Breast epithelium (tissue), 4 donors: ENCODE results near the gene EP400. TPM values are rescaled to one million over a fixed set of nuclear protein-coding genes. Genes with fewer than 3 reads are reported as not detected.

Source experiments
- DNase-seq, 2 donors: peaks; one replicate each; pipeline ENCODE4 v3.0.0-alpha.2; 2019; ENCODE audit warnings: low spot score in 2 of 2
- H3K27ac ChIP-seq, 2 donors: fragments of 200-600 bp; sonication (generic) in 1 of 2; one replicate each; pipeline ENCODE4 v1.5.1; 2016 to 2019; ENCODE audit warnings: mild to moderate bottlenecking in 1 of 2
- H3K27me3 ChIP-seq, 2 donors: fragments of 200-600 bp; sonication (generic) in 1 of 2; one replicate each; pipeline versions ENCODE4 v1.5.1 to v1.6.0; 2017 to 2019; ENCODE audit warnings: control low read depth in 1 of 2, mild to moderate bottlenecking in 1 of 2
- H3K36me3 ChIP-seq: fragments of 200-600 bp; one replicate; pipeline ENCODE4 v1.5.1; 2019
- H3K4me1 ChIP-seq, 2 donors: fragments of 200-600 bp; sonication (generic); one replicate each; pipeline ENCODE4 v1.5.1; 2016 to 2019; ENCODE audit warnings: control low read depth in 1 of 2
- H3K4me3 ChIP-seq, 3 donors: fragments of 200-600 bp; sonication (generic); 1 replicate in 2 of 3; 2 replicates in 1 of 3; pipeline ENCODE4 v1.5.1; 2016 to 2019; ENCODE audit warnings: mild to moderate bottlenecking in 3 of 3, moderate library complexity in 2 of 3
- H3K9me3 ChIP-seq, 2 donors: fragments of 200-600 bp; sonication (generic) in 1 of 2; one replicate each; pipeline ENCODE4 v1.5.1; 2016 to 2019; ENCODE audit warnings: control low read depth in 1 of 2
- POLR2A ChIP-seq: fragments of 450-650 bp; IDR thresholded peaks from one replicate; pipeline ENCODE4 v1.6.1; 2016; ENCODE audit warnings: antibody characterized with exemption, mild to moderate bottlenecking, moderate library complexity
- POLR2AphosphoS5 ChIP-seq, 3 donors: sonication (generic); formaldehyde crosslinking; IDR thresholded peaks; one replicate each; pipeline ENCODE4 v1.6.1; 2017; ENCODE audit warnings: antibody characterized with exemption in 3 of 3
- intact Hi-C: fragments of 100-400 bp; cut with DNase I; formaldehyde crosslinking; loops from one replicate; pipeline ENCODE4 v1.15.1; 2023; ENCODE audit warnings: low total_unique reads
- total RNA-seq, 3 donors: library from RNA; depleted of rRNA; stranded (reverse); fragments of >200 nt; gene quantifications; one replicate each; pipeline ENCODE4 v1.1.0, GENCODE V29; 2016
- TF ChIP-seq, protein P1 (sequence below), 3 donors: fragments of 450-650 bp; IDR thresholded peaks; one replicate each; pipeline ENCODE4 v1.5.1; 2016 to 2017; ENCODE audit warnings: antibody characterized with exemption in 3 of 3, mild to moderate bottlenecking in 3 of 3, moderate library complexity in 3 of 3

EP400 gene
- total RNA-seq, 3 donors from 2014 or later, result 20.3 to 27.2 (median 24.4) TPM

DNA sequence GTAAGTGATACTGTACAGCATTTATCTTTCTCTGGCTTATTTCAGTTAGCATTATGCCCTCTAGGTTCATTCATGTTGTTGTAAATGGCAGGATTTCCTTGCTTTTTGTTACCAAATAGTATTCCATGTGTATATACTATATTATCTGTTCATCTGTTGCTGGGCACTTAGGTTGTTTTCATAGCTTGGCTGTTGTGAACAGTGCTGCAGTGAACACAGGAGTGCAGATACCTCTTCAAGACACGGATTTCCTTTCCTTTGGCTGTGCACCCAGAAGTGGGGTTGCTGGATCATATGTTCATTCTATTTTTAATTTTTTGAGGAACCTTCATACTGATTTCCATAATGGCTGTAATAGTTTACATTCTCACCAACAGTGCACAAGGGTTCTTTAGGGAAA, 21.5 kb downstream of the EP400 start:
- no peaks in the 10 kb centered on the region for H3K36me3 ChIP-seq
- no peaks in the 10 kb centered on the region for H3K4me1 ChIP-seq
- H3K27me3 ChIP-seq, result no peaks in the 10 kb centered on the region
- H3K4me3 ChIP-seq, result no peak overlapping the region
- intact Hi-C loops, result no loop called here
- no peak overlapping the region for H3K27ac ChIP-seq
- DNase-seq, result no peak
- TF ChIP-seq, protein P1, sequence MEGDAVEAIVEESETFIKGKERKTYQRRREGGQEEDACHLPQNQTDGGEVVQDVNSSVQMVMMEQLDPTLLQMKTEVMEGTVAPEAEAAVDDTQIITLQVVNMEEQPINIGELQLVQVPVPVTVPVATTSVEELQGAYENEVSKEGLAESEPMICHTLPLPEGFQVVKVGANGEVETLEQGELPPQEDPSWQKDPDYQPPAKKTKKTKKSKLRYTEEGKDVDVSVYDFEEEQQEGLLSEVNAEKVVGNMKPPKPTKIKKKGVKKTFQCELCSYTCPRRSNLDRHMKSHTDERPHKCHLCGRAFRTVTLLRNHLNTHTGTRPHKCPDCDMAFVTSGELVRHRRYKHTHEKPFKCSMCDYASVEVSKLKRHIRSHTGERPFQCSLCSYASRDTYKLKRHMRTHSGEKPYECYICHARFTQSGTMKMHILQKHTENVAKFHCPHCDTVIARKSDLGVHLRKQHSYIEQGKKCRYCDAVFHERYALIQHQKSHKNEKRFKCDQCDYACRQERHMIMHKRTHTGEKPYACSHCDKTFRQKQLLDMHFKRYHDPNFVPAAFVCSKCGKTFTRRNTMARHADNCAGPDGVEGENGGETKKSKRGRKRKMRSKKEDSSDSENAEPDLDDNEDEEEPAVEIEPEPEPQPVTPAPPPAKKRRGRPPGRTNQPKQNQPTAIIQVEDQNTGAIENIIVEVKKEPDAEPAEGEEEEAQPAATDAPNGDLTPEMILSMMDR (IDR thresholded peaks at IDR 0.05), result no peak
- H3K9me3 ChIP-seq, result no peaks in the 10 kb centered on the region

DNA sequence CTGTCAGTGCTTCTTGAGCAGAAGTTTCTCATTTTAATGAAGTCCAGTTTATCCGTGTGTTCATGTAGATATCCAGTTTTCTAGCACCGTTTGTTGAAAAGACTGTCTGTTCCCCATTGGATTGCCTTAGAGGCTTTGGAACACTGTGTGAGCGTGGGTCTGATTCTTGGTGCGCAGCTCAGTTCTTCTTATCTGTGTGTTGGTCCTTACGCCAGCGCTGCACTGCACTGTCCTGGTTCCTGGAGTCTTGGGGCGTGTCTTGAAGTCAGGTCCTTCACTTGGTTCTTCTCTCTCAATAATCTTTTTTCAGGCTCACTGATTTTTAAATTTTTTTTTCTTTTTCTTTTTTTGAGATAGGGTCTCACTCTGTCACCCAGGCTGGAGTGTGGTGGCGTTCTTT, 25.5 kb downstream of the EP400 start:
- no peak overlapping the region for H3K4me3 ChIP-seq
- DNase-seq, result no peak

DNA sequence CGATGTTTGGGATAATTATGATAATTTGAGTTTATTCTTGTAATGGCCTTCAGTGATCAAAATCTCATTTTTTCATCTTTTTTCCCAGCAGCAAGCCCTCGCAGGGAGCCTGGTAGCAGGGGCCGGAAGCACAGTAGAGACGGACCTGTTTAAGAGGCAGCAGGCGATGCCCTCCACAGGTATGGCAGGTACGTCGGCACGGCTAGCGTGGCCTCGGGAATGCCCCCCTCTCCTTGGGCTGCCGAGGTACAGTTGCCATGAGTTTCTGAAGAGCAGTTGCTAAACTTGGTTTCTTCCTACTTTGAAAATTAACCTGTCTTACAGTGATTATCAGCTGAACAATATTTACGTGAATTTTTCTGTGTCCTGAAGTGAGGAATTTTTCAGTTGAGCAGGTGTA, 29.9 kb downstream of the EP400 start:
- no peak for DNase-seq
- H3K4me1 ChIP-seq, result no peaks in the 10 kb centered on the region
- no peaks in the 10 kb centered on the region for H3K27me3 ChIP-seq
- no peaks in the 10 kb centered on the region for H3K36me3 ChIP-seq
- H3K4me3 ChIP-seq, result no peak overlapping the region
- no peak overlapping the region for H3K27ac ChIP-seq
- intact Hi-C loops, result no loop called here
- no peaks in the 10 kb centered on the region for H3K9me3 ChIP-seq
- TF ChIP-seq POLR2AphosphoS5 (IDR thresholded peaks at IDR 0.05), result no peak
- no peak for TF ChIP-seq POLR2A
- TF ChIP-seq, protein P1 (IDR thresholded peaks at IDR 0.05), result no peak

More for the DNA sequence above, 25.5 kb downstream of the EP400 start:
- TF ChIP-seq, protein P1 (IDR thresholded peaks at IDR 0.05), result no peak
- TF ChIP-seq POLR2AphosphoS5 (IDR thresholded peaks at IDR 0.05), result no peak
- no peak overlapping the region for H3K27ac ChIP-seq
- intact Hi-C loops, result no loop called here
- no peaks in the 10 kb centered on the region for H3K27me3 ChIP-seq
- H3K36me3 ChIP-seq, result no peaks in the 10 kb centered on the region
- no peaks in the 10 kb centered on the region for H3K9me3 ChIP-seq
- no peaks in the 10 kb centered on the region for H3K4me1 ChIP-seq

DNA sequence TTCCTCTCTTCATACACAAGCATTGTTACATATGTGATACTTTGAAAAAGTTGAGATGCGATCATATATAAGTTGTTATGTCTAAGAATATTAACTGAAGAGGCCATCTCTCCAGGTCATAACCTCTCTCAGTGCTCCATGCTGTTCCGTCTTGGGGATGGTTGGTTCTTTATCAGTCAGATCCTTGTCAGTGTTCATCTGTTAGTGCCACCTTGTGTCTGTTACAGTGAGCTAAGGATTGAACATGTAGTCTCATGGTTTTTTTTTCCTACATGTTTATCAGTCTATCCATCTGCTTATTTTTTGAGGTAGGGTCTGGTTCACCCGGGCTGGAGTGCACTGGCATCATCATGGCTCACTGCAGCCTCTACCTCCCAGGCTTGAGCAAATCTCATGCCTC, 30.5 kb downstream of the EP400 start:
- no peaks in the 10 kb centered on the region for H3K9me3 ChIP-seq
- DNase-seq, result no peak
- no peaks in the 10 kb centered on the region for H3K36me3 ChIP-seq
- H3K27me3 ChIP-seq, result no peaks in the 10 kb centered on the region
- intact Hi-C loops, result no loop called here
- no peak overlapping the region for H3K4me3 ChIP-seq
- no peaks in the 10 kb centered on the region for H3K4me1 ChIP-seq
- no peak for TF ChIP-seq POLR2A
- TF ChIP-seq, protein P1 (IDR thresholded peaks at IDR 0.05), result no peak
- no peak for TF ChIP-seq POLR2AphosphoS5 (IDR thresholded peaks at IDR 0.05)
- no peak overlapping the region for H3K27ac ChIP-seq

DNA sequence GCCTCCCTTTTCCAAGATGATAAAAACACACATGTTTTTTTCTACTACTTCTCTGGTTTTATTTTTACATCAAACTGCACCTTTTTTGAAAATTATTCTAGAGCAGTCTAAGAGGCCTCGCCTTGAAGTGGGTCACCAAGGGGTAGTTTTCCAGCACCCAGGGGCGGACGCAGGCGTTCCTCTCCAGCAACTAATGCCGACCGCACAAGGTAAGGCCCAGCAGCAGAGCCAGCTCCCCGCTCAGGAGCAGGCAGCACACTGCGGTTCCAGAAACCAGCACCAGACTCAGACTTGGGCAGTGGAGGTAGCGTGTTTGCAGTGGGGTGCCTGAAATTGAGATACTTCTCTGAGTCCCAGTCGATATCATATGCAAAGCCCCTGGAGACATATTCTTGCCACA, 31.6 kb downstream of the EP400 start:
- intact Hi-C loops, result no loop called here
- H3K9me3 ChIP-seq, result no peaks in the 10 kb centered on the region
- no peaks in the 10 kb centered on the region for H3K27me3 ChIP-seq
- TF ChIP-seq POLR2AphosphoS5 (IDR thresholded peaks at IDR 0.05) (no peak), POLR2A (no peak)
- TF ChIP-seq, protein P1 (IDR thresholded peaks at IDR 0.05), result no peak
- H3K4me3 ChIP-seq, result no peak overlapping the region
- no peaks in the 10 kb centered on the region for H3K4me1 ChIP-seq
- H3K36me3 ChIP-seq, result no peaks in the 10 kb centered on the region
- no peak for DNase-seq
- H3K27ac ChIP-seq, result no peak overlapping the region
